H54 (cell line): ENCODE results near the gene CCDC86.

Experiments used
- DNase-seq: peaks from one replicate; pipeline ENCODE4 v3.0.0; 2011; ENCODE audit warnings: low spot score, mixed read lengths; ENCODE audit not compliant: insufficient read length
- FAIRE-seq: peaks from 3 replicates; lab custom pipeline; 2011; peaks lifted over from hg19 to GRCh38; lab: Jason Lieb, UNC
- POLR2A ChIP-seq: IDR thresholded peaks from 2 replicates; pipeline ENCODE4 v1.6.1; 2011; ENCODE audit warnings: low read depth, mild to moderate bottlenecking, low read length

The CCDC86 gene

DNA sequence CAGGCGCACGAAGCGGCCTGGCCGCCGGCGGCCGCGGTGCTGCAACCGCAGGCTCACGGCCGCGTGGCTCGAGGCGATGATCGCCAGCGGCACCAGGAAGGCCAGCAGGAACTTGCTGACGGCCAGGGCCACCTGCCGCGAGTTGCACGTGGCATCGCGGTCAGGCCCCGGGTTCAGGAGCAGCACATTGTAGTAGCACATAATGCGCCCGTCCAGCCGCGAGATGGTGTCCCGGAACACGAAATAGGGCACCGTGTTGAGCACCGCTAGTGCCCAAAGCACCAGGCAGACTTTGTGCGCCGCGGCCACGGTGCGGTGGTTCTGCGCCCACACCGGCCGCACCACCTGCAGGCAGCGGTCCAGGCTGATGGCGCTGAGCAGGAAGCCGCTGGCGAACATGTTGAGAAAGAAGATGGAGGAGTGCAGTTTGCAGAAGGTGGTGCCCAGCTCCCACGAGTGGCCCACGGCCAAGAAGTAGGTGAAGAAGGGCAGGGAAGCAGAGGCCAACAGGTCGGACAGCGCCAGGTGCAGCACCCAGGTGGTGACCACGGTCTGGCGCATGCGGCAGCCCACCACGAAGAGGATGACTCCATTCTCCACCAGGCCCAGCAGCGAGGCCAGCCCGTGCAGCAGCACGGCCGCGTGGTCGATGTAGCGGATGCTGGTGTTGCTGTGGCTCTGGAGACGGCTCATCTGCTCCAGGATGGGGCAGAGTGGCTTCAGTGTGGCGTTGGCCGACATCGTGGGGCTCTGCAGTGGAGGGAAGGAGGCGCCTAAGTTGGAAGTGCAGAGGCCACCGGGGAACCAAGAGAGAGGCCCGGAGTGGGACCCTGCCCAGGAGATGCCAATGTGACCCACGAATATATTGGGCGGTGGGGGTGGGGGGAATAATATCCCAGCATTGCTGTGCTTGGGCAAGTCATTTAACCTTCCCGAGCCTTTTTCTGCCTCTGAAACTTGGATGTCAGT is 11.4 kb downstream of the CCDC86 start:
- no peak for FAIRE-seq
- no peak for TF ChIP-seq POLR2A
- no peak for DNase-seq

GRCh38 chr11:60854140-60854846 is 12.4 kb downstream of the CCDC86 start:
- FAIRE-seq, result no peak
- no peak for DNase-seq
- no peak for TF ChIP-seq POLR2A

DNA sequence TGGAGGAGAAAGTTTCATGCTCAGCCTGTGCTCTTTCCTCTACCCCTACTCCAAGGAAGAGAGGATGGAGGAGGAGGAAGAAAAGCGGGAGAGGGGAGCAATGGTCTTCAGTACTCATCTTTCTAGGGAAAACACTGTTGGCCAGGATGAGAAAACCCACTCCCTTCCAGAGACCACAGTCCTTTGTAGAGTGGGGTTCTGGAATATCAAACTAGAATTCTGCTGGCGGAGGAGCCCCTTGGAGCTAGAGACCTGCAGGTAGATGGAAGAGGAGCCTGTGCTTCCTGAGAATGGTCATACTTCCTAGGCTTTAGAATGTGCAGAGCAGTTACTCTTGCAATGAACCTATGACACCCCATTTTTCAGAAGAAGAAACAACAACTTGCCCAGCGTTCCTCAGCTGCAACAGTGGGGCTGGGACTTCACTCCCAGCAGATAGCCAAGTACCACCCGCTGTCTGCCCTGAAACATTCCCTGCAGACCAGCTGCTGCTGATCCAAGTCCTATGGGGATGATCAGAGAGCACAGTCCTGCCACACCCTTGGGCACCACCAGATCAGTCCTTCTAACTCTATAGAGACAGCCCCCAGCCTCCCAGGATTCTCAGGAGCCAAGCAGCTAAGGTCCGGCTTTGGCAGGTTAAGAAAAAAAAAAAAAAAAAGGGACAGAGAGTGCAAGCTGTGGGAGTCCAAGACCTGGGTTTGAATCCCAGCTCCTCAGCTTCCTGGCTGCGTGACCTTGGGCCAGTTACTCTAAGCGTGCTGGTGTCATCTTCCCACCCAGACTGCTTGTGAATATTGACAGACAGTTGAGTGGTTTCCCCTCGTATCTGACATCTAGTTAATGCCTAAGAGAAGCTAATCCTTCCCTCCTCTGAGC is 13.2 kb downstream of the CCDC86 start:
- no peak for TF ChIP-seq POLR2A
- DNase-seq (no peak), FAIRE-seq (no peak)

GRCh38 chr11:60855726-60856633 is 14.1 kb downstream of the CCDC86 start, which contains the start of gene PTGDR2:
Gene PTGDR2 (minus strand): TSS chr11:60855950. CDS start chr11:60853722, 2,228 bp downstream.
- DNase-seq (no peak), FAIRE-seq (no peak)
- no peak for TF ChIP-seq POLR2A

GRCh38 chr11:60857378-60858232 is 15.7 kb downstream of the CCDC86 start:
- no peak for FAIRE-seq
- peak; percentile 58 for DNase-seq
- no peak for TF ChIP-seq POLR2A

DNA sequence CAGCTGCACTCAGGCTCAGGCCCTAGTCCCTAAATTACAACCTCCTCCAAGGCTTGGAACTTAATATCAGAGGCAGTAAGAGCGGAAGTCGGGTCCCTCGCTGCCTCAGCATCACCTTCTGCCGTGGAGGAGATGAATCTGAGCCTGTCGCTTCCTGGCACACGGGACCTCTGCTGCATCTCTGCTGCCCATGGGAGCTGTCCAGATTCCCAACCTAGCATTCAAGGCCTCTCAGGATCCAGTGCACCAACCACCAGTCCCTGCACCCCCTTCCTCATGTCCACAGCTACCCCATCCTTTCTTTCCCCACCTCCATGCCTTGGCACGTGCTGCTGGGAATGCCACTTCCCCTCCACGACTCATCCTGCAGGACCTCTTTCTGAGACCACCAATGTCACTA is 16.3 kb downstream of the CCDC86 start:
- FAIRE-seq (no peak), DNase-seq (no peak)
- no peak for TF ChIP-seq POLR2A

DNA sequence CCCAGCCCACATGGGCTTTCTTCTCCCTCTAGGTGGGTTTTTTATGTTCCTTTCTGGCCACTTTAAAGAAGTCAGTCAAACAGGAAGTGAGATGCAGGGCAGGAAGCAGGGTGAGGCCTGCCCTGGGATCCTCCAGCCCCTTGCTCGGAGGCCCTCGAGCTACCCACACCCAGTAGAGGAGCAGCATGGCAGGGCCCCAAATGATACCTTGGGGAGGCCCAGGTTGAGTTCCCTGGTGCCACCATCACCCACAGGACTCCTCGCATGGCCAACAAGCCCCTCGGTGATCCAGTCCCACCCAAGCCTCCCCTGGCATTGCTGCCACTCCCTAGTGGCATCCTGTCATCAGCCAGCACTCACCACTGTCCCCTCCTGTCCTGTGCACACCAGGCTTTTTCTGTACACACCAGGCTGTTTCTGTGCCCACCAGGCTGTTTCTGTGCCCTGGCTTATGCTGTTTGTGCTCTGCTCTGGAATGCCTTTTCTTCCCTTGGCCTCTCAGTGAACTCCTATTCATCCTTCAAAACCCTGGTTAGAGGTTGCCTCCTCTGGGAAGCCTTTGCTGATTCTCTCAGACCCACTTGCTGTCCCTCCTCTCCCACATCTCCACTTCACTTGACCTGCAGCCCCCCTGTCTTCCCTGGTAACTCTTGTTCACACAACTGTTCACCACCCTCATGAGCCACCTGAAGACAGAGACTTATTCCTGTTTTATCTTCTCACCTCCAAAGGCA is 17.0 kb downstream of the CCDC86 start:
- FAIRE-seq (no peak), DNase-seq (no peak)
- no peak for TF ChIP-seq POLR2A

GRCh38 chr11:60859616-60860250 is 17.8 kb downstream of the CCDC86 start:
- no peak for TF ChIP-seq POLR2A
- FAIRE-seq (no peak), DNase-seq (no peak)

GRCh38 chr11:60860943-60861342 is 19.0 kb downstream of the CCDC86 start:
- FAIRE-seq, result no peak
- no peak for DNase-seq
- TF ChIP-seq POLR2A, result no peak

DNA sequence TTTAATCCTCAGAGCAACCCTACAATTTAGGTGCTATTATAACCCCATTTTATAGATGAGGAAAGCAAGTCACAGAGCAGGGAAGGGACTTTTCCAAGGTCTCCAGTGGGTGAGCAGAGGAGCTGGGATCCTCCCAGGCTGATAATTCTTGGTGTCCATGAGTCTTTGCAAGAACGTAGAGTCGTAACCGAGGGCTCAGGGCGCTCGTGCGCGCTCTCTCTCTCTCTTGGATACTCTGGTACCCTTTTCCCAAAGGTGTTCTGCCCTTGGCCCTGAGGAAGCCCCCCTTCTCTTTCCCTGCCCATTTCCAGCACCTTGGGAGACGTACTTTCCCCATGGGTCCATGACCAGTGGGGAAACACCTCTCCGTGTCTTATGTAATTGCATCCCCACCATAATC is 20.3 kb downstream of the CCDC86 start:
- FAIRE-seq, result no peak
- no peak for DNase-seq
- no peak for TF ChIP-seq POLR2A
